HepG2 (cell line): ENCODE data around the gene DNAAF1. TPM values are rescaled to one million over a fixed set of nuclear protein-coding genes. Genes with fewer than 3 reads are reported as not detected.

Experiments used
- HMGA1 ChIP-seq: sonication (generic); formaldehyde crosslinking; conservative IDR thresholded peaks from 2 replicates; pipeline ENCODE4 v1.4.0; 2020; ENCODE audit warnings: missing genetic modification reagents
- KLF12 ChIP-seq: sonication (generic); formaldehyde crosslinking; IDR thresholded peaks from 2 replicates; pipeline ENCODE4 v1.4.0; 2020; ENCODE audit warnings: missing genetic modification reagents, borderline replicate concordance
- KMT2A ChIP-seq: sonication (generic); formaldehyde crosslinking; IDR thresholded peaks from 2 replicates; pipeline ENCODE4 v1.4.0; 2020; ENCODE audit warnings: missing genetic modification reagents
- KMT2B ChIP-seq: IDR thresholded peaks from 2 replicates; pipeline ENCODE4 v1.6.1; 2016; ENCODE audit warnings: missing genetic modification reagents, missing compliant biosample characterization
- SCMH1 ChIP-seq: sonication (generic); formaldehyde crosslinking; IDR thresholded peaks from 2 replicates; pipeline ENCODE4 v1.9.0; 2021; ENCODE audit warnings: missing genetic modification reagents, mild to moderate bottlenecking, borderline replicate concordance
- SMC3 ChIP-seq: IDR thresholded peaks from 2 replicates; pipeline ENCODE4 v1.6.1; 2011; ENCODE audit warnings: low read length, improper control_type of control experiment
- SP4 ChIP-seq: sonication (generic); formaldehyde crosslinking; IDR thresholded peaks from 2 replicates; pipeline ENCODE4 v1.8.1; 2023; ENCODE audit warnings: mild to moderate bottlenecking, missing genetic modification reagents
- TCF7 ChIP-seq: sonication (generic); IDR thresholded peaks from 2 replicates; pipeline ENCODE4 v1.6.1; 2016; ENCODE audit warnings: antibody characterized with exemption, low read depth
- U2AF2 ChIP-seq: fragments of 200-400 bp; formaldehyde crosslinking; IDR thresholded peaks from 2 replicates; pipeline ENCODE4 v1.6.1; 2017; ENCODE audit warnings: low read depth, mild to moderate bottlenecking, low read length
- ZBTB7A ChIP-seq: sonication (generic); formaldehyde crosslinking; IDR thresholded peaks from 2 replicates; pipeline ENCODE4 v1.8.0; 2022; ENCODE audit warnings: mild to moderate bottlenecking, missing genetic modification reagents
- ZFY ChIP-seq: sonication (generic); formaldehyde crosslinking; IDR thresholded peaks from 2 replicates; pipeline ENCODE4 v1.4.0; 2020; ENCODE audit warnings: missing genetic modification reagents
- ZMYM3 ChIP-seq: sonication (generic); formaldehyde crosslinking; IDR thresholded peaks from 2 replicates; pipeline ENCODE4 v1.5.1; 2020; ENCODE audit warnings: mild to moderate bottlenecking, missing genetic modification reagents
- ZNF318 ChIP-seq: sonication (generic); formaldehyde crosslinking; IDR thresholded peaks from 2 replicates; pipeline ENCODE4 v1.4.0; 2020; ENCODE audit warnings: mild to moderate bottlenecking, missing genetic modification reagents
- ZNF574 ChIP-seq: sonication (generic); formaldehyde crosslinking; IDR thresholded peaks from 2 replicates; pipeline ENCODE4 v1.4.0; 2020; ENCODE audit warnings: missing genetic modification reagents
- ZNF768 ChIP-seq: sonication (generic); formaldehyde crosslinking; IDR thresholded peaks from 2 replicates; pipeline ENCODE4 v1.4.0; 2020; ENCODE audit warnings: missing genetic modification reagents
- ZNF772 ChIP-seq: sonication (generic); formaldehyde crosslinking; IDR thresholded peaks from 2 replicates; pipeline ENCODE4 v1.5.0; 2020; ENCODE audit warnings: mild to moderate bottlenecking, missing genetic modification reagents
- polyA plus RNA-seq, 8 experiments: library from polyadenylated mRNA; depleted of rRNA in 3 of 8; stranded (reverse) in 7 of 8; unstranded in 1 of 8; fragments of >200 nt; fragmentation: Illumina TruSeq in 4 of 8; extraction: Trizol in 4 of 8; gene quantifications; 2 replicates each; pipeline versions ENCODE4 v1.2.1 to v1.2.3, GENCODE V29; 2011 to 2016; ENCODE audit warnings: low read depth in 4 of 8, missing spikeins in 1 of 8, mixed read lengths in 1 of 8; ENCODE audit not compliant: insufficient read depth in 1 of 8
- total RNA-seq, 5 experiments: library from RNA; depleted of rRNA; stranded (reverse); fragments of >200 nt; fragmentation: Illumina TruSeq; extraction: Trizol; gene quantifications; 2 replicates each; pipeline ENCODE4 v1.2.3, GENCODE V29; 2016; ENCODE audit warnings: low read depth in 1 of 5
- TF ChIP-seq, protein P1 (sequence below): sonication (generic); formaldehyde crosslinking; IDR thresholded peaks from 2 replicates; pipeline ENCODE4 v1.4.0; 2020; ENCODE audit warnings: mild to moderate bottlenecking, missing genetic modification reagents

The DNAAF1 gene
- total and polyA plus RNA-seq, 2 of the 13 experiments (the other 11 are each of a cell fraction or from before 2014, with no cell fraction given), result 0.04 TPM; not detected in 1

GRCh38 chr16:84096447-84097005 lies 48.6 kb upstream of the DNAAF1 start (continued):
- TF ChIP-seq, protein P1, sequence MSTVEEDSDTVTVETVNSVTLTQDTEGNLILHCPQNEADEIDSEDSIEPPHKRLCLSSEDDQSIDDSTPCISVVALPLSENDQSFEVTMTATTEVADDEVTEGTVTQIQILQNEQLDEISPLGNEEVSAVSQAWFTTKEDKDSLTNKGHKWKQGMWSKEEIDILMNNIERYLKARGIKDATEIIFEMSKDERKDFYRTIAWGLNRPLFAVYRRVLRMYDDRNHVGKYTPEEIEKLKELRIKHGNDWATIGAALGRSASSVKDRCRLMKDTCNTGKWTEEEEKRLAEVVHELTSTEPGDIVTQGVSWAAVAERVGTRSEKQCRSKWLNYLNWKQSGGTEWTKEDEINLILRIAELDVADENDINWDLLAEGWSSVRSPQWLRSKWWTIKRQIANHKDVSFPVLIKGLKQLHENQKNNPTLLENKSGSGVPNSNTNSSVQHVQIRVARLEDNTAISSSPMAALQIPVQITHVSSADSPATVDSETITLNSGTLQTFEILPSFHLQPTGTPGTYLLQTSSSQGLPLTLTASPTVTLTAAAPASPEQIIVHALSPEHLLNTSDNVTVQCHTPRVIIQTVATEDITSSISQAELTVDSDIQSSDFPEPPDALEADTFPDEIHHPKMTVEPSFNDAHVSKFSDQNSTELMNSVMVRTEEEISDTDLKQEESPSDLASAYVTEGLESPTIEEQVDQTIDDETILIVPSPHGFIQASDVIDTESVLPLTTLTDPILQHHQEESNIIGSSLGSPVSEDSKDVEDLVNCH, result no peak
- no peak for TF ChIP-seq SMC3
- TF ChIP-seq ZNF768, result no peak; the same call in 1 of the 2 replicates
- peak; percentile 58; the same call in 1 of the 2 replicates for TF ChIP-seq KMT2A (CRISPR knock-in tag)
- TF ChIP-seq ZBTB7A (CRISPR knock-in tag), result no peak
- TF ChIP-seq ZNF574, result no peak
- TF ChIP-seq ZNF772 (CRISPR knock-in tag), result no peak
- TF ChIP-seq TCF7, result peak; percentile 71
- TF ChIP-seq ZMYM3 (CRISPR knock-in tag), result peak; percentile 90
- TF ChIP-seq KLF12, result no peak
- TF ChIP-seq ZFY (CRISPR knock-in tag), result peak; percentile 53
- TF ChIP-seq SP4 (CRISPR knock-in tag), result no peak
- no peak for TF ChIP-seq SCMH1 (CRISPR knock-in tag)
- 0 out of 2 replicates have a peak, but pooled peaks have one; percentile 36 for TF ChIP-seq KMT2B
- no peak for TF ChIP-seq ZNF318 (CRISPR knock-in tag)
- TF ChIP-seq U2AF2, result no peak
- TF ChIP-seq HMGA1, result no peak
